Neural cell (in vitro differentiated cells): ENCODE results near the gene REV3L.

Experiments
- EP300 ChIP-seq: fragments of 450-650 bp; conservative IDR thresholded peaks from 2 replicates; pipeline ENCODE4 v1.6.1; 2014; ENCODE audit warnings: antibody characterized with exemption, mild to moderate bottlenecking, moderate library complexity; ENCODE audit not compliant: poor library complexity, severe bottlenecking
- EZH2 ChIP-seq: fragments of 200-600, 300-800 bp; shearing (Covaris generic), sonication (generic); IDR thresholded peaks from 2 replicates; pipeline ENCODE4 v1.6.1; 2014; ENCODE audit warnings: antibody characterized with exemption, low read length, borderline replicate concordance, mild to moderate bottlenecking; ENCODE audit not compliant: insufficient read depth, poor library complexity, severe bottlenecking
- MXI1 ChIP-seq: fragments of 450-650 bp; conservative IDR thresholded peaks from 2 replicates; pipeline ENCODE4 v1.6.1; 2014; ENCODE audit warnings: antibody characterized with exemption, mild to moderate bottlenecking; ENCODE audit not compliant: poor library complexity, severe bottlenecking
- POLR2AphosphoS5 ChIP-seq: IDR thresholded peaks from 2 replicates; pipeline ENCODE4 v1.6.1; 2012
- RAD21 ChIP-seq: fragments of 450-650 bp; conservative IDR thresholded peaks from 2 replicates; pipeline ENCODE4 v1.6.1; 2014; ENCODE audit warnings: antibody characterized with exemption, mild to moderate bottlenecking, moderate library complexity
- SMC3 ChIP-seq: fragments of 450-650 bp; conservative IDR thresholded peaks from 2 replicates; pipeline ENCODE4 v1.6.1; 2014; ENCODE audit warnings: antibody characterized with exemption, mild to moderate bottlenecking, moderate library complexity; ENCODE audit not compliant: poor library complexity
- TAF1 ChIP-seq: IDR thresholded peaks from 2 replicates; pipeline ENCODE4 v1.6.1; 2012; ENCODE audit warnings: low read depth
- TF ChIP-seq, protein P1 (sequence below): fragments of 450-650 bp; IDR thresholded peaks from 2 replicates; pipeline ENCODE4 v1.5.1; 2014; ENCODE audit warnings: antibody characterized with exemption, mild to moderate bottlenecking, moderate library complexity; ENCODE audit not compliant: poor library complexity, severe bottlenecking
- TF ChIP-seq, protein P2 (sequence below): IDR thresholded peaks from 2 replicates; pipeline ENCODE4 v1.6.1; 2012; ENCODE audit warnings: borderline replicate concordance

GRCh38 chr6:111381123-111381522 lies 101.9 kb downstream of the REV3L start:
- TF ChIP-seq, protein P1, sequence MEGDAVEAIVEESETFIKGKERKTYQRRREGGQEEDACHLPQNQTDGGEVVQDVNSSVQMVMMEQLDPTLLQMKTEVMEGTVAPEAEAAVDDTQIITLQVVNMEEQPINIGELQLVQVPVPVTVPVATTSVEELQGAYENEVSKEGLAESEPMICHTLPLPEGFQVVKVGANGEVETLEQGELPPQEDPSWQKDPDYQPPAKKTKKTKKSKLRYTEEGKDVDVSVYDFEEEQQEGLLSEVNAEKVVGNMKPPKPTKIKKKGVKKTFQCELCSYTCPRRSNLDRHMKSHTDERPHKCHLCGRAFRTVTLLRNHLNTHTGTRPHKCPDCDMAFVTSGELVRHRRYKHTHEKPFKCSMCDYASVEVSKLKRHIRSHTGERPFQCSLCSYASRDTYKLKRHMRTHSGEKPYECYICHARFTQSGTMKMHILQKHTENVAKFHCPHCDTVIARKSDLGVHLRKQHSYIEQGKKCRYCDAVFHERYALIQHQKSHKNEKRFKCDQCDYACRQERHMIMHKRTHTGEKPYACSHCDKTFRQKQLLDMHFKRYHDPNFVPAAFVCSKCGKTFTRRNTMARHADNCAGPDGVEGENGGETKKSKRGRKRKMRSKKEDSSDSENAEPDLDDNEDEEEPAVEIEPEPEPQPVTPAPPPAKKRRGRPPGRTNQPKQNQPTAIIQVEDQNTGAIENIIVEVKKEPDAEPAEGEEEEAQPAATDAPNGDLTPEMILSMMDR = no peak
- TF ChIP-seq, protein P2, sequence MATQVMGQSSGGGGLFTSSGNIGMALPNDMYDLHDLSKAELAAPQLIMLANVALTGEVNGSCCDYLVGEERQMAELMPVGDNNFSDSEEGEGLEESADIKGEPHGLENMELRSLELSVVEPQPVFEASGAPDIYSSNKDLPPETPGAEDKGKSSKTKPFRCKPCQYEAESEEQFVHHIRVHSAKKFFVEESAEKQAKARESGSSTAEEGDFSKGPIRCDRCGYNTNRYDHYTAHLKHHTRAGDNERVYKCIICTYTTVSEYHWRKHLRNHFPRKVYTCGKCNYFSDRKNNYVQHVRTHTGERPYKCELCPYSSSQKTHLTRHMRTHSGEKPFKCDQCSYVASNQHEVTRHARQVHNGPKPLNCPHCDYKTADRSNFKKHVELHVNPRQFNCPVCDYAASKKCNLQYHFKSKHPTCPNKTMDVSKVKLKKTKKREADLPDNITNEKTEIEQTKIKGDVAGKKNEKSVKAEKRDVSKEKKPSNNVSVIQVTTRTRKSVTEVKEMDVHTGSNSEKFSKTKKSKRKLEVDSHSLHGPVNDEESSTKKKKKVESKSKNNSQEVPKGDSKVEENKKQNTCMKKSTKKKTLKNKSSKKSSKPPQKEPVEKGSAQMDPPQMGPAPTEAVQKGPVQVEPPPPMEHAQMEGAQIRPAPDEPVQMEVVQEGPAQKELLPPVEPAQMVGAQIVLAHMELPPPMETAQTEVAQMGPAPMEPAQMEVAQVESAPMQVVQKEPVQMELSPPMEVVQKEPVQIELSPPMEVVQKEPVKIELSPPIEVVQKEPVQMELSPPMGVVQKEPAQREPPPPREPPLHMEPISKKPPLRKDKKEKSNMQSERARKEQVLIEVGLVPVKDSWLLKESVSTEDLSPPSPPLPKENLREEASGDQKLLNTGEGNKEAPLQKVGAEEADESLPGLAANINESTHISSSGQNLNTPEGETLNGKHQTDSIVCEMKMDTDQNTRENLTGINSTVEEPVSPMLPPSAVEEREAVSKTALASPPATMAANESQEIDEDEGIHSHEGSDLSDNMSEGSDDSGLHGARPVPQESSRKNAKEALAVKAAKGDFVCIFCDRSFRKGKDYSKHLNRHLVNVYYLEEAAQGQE = no peak
- no peak for TF ChIP-seq EZH2
- no peak for TF ChIP-seq POLR2AphosphoS5
- no peak for TF ChIP-seq RAD21
- no peak for TF ChIP-seq SMC3
- no peak for TF ChIP-seq MXI1
- TF ChIP-seq TAF1 = no peak
- no peak for TF ChIP-seq EP300
